DMS53 treated with DMSO at 0.1 percent for 48 hours (cell line): Measurements from ENCODE around the gene LDB3.
A peak's percentile ranks its signal among the peaks of the same experiment; 100 is the strongest.

Experiments used
- DNase-seq: peaks from one replicate; lab custom pipeline; 2025; ENCODE audit not compliant: unreplicated experiment; lab: John Stamatoyannopoulos, UW

The LDB3 gene

DNA sequence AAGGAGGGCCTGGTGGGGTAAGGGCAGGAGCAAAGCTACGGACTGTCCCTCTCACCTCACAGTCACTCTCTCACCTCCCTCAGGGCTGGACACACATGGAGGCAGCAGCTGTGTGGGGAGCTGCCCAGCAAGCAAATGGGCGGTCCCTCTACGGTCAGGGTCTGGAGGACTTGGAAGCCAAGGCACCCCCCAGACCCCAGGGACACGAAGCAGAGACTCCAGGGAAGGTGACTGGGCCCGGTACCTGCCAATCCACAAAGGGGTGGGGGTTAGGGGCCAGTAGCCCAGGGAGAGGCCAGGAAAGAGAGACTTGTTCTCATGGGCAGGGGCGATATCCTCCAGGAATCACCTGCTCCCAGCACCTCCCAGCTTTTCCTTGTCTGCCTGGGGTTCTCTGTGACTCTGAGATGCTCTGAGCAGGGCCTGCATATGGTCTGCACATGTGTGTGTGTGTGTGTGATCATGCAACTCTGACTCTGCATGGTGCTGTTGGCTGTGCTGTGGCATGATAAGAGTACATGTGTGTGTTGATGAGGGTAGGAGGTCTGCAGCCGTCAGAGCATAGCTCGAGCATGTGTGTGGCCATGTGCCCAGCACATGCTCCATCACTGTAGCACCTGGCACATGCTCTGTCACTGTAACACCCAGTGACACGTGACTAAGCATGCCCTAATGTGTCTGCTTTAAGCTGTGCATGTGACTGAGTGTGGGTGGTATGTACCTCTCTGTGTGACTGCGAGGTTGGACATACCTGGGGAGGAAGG, 4.6 kb upstream of the LDB3 start:
- DNase-seq = no peak

GRCh38 chr10:86664341-86665217, 3.7 kb upstream of the LDB3 start:
- no peak for DNase-seq

DNA sequence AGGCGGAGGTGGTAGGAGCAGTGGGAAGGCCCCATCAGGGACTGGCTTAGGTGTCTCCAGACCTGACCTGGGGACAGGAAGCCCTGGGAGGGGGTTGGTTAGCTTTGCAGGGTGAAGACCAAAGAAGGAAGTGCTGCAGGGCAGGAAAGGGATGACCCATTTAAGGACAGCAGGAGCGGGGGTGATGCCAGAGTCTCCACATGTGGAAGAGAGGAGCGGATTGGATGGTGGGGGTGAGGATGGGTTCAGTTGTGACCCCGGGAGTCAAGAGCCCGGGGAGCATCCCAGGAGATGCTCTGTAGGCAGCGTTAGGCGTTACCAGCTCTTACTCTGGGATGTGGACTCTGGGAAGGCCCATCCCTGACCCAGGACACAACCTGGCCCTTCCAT, 3.1 kb upstream of the LDB3 start:
- no peak for DNase-seq

- no peak for DNase-seq
Measured at GRCh38 chr10:86665868-86666267, 2.4 kb upstream of the LDB3 start.

DNA sequence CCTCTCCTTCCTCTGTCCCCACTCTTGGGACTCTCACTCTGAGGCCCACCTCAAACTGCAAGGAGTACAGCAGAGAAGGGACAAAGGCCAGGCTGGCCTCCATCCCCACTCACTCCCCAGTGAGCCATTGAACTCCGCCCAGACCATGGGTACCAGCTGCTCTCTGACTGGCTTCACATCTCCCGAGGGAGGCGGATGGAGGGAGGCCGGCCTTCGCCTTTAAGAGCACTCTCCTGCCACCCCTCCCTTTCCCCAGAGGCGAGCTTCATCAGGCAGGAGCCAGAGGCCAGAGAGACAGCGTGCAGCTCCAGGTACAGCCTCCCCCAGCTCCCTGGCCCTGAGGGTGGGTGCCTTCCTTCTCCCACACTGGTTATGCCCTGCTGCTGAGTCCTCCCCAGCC, 1.8 kb upstream of the LDB3 start:
- no peak for DNase-seq

- no peak for DNase-seq
Measured at GRCh38 chr10:86667421-86668181, 710 bp upstream of the LDB3 start.

- no peak for DNase-seq
Measured at GRCh38 chr10:86670290-86670811, 2.0 kb downstream of the LDB3 start.

DNA sequence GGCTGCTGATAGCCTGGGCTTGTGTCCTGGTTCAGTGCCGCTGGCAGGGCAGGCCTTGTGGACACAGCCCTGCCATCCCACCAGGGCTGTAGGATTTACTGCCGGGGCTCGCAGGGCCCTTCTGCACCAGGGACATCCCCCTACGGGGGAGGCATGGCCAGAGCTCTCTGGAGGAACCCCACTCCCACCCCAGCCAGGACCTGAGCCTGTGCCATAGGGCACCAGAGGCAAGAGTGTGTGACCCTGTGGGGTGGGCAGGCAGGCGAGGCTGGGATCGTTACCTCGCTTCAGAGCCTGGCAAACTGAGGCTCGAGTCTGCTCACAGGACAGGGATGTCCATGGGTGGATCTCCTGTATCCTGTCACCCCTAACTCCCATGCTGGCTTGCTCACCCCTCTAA, 2.6 kb downstream of the LDB3 start:
- DNase-seq = no peak

- peak; percentile 12 for DNase-seq
Measured at GRCh38 chr10:86671419-86671818, 3.1 kb downstream of the LDB3 start.

DNA sequence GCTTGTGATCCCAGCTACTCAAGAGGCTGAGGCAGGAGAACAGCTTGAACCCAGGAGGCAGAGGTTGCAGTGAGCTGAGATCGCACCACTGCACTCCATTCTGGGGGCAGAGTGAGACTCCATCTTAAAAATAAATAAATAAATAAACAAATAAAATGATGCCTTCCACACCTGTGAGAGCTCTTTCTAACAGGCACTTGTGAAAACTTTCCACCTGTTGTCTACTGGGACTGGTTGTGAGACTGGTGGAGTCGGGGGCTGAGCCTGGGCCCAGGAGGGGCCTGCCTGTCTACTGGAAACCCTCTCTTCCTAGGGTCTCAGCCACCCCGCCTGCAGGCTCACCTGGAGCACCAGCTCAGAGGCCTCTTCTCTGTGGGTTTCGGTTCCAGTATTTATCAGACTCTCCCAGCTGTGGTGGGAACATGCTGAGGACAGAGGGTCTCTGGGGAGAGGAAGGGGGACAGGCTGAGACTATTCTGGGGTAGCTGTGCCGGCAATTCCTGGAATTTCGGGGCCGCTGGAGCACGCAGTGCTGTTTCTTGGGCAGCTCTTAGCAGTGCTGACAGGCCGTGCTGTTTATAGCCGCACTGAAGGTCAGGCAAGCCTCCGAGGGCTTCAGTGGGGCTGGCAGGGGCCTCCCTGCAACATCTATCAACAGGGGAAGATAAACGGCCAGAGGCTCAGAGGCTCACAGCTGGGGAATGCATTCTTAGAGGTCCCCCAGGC, 3.8 kb downstream of the LDB3 start:
- DNase-seq = no peak

- DNase-seq = no peak
Measured at GRCh38 chr10:86673216-86673826, 5.0 kb downstream of the LDB3 start.

DNA sequence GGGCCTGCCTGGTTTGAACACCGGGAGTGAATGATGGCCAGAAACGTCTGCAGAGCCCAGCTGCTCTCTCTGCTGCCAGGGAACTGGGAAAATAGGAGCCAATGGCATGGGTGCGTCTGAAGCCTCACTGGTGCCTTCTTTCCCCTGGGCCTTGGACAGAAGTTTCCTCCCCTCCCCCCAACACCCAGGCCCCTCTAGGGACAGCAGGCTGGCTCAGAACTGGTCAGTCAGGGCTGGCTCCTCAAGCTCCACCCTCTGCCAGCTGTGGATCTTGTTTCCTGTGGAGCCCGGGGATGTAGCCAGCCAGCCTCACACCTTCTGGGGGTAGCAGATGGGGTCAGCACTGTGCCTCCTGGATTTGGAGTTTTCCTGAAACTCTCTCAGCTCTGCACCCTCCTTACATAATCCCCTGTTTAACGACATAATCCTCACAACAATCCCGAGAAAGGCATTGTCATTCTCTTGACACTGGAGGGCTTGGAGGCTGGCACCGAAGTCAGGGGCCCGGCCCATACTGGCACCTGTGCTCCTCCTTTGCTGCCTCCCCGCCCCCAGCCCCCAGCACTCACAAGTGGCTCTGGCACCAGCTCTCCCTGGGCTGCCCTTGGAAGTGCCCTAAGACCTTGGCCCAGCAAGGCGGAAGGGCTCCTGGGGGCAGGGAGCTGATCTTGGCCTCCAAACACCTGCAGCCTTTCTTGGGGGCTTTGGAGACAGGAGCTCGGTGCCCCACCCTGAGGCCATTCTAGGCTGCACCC, 5.7 kb downstream of the LDB3 start:
- no peak for DNase-seq

DNA sequence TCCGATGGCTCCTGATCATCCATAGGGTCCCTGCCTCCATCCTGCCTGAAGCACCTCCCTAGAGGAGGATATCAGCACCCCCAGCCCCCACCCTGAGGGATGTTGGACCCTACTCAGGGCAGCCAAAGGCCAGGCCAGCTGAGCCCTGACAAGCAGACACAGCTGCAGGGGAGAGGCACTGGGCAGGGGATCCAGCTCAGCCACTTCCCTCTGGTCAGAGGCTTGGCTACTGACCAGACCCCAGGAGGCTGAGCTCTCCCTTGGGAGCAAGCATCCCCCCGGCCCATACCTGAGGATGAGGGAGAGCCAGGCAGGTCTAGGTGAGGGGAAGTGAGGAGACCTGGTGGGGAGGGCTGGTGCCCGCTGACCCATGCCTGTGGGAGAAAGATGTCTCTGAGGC, 6.6 kb downstream of the LDB3 start:
- DNase-seq = no peak

- DNase-seq = no peak
Measured at GRCh38 chr10:86677374-86677773, 9.1 kb downstream of the LDB3 start.

DNA sequence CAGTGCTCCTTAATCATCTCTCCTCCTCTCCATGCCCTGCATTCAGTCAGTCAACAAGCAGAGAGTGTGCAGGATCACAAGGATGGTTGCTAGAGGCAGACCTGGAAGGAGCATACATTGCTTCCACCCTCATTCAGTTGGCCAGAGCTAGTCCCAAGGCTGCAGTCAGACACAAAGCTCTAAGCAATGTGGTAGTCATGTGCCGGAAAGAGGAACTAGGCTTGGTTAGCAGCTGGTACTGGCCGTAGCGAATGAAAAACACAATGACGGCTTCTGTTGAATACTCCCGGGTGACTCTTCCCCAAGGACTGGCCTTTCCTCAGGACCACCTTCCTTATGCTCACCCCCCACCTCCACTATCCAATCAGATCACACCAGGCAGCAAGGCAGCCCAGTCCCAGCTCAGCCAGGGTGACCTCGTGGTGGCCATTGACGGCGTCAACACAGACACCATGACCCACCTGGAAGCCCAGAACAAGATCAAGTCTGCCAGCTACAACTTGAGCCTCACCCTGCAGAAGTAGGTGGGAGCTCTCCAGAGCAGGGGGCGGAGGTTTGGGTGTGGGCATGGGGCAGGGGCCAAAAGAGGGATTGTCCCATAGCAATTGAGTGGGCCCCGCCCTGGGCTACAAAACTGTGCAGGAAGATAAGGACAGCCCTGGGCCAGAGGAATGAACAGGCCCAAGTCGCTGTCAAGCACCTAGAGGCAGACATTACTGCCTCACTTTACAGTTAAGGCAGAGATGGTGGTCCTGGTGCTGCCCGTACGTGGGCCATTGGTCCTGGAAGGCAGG, 10.9 kb downstream of the LDB3 start:
- no peak for DNase-seq

DNA sequence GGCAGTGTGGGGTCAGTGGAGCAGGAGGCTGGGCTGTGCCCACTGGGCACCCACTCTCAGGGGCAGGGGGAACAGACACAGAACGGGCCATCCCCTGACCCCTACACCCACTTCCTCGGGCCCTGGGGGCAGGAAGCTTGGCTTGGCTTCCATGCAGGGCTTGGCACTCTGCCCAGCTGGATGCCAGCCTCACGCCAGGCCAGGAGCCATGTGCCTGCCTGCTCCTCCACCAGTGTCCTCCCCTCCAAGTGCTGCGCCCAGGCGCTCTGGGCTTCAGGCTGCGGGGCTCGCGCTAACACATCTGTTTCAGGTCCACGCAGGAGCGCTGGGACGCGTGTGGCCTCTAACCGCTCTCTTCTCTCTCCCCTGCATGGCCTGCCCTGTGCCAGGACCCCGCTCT, 12.7 kb downstream of the LDB3 start:
- no peak for DNase-seq

DNA sequence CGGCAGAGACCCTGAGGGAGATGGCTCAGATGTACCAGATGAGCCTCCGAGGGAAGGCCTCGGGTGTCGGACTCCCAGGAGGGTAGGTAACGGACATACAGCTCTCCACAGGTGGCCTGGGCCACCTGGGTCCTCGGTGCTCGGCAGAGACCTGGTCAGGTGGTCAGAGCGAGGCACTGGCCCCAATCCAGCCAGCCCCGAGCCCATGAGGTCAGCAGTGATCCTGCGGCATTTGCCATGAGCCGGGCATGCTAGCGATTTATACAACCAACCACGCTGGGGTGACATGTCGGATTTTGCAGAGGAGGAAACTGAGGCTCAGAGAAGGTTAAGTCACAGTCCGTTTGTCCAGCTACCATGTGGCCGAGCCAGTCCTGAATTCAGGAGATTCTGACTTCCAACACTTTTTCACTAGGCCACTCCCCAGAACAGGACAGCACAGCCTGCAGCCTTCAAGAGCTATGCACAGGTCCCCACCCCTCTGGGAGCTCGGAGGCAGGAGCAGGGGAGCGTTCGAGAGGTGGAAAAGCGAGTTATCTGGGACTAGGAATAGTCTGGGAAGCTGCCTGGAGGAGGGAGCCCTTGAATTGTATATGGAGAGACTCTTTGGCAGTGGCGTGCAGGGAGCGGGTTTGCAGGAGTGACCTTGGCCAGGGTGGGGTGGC, 13.5 kb downstream of the LDB3 start:
- DNase-seq = no peak

DNA sequence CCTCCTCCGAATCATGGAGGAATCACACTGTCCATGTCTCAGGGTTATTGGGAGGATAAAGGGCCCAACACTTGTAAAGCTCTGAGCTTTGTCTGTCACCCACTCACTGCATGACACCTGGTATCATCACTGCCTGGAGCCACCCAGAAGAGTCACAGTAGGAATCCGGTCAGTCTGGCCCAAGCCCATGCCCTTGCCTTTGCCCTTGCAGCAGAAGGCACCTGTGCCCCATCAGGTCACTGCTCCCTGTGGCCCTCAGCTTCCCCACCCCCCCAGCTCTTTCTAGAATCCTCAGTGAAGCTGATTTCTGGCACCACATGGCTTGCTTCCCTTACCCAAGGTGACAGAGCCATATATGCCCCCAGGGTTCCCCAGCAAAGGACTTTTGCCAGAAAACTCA, 14.4 kb downstream of the LDB3 start:
- DNase-seq = no peak
